ENCODE data around the gene OGDH.

The OGDH gene

GRCh38 chr7:44609829-44610228 is 3.4 kb downstream of the OGDH start:
- TF ChIP-seq CTCF (IDR thresholded peaks at IDR 0.05), result no peak
- peaks cover 36% of the 10 kb centered on the region for H3K36me3 Mint-ChIP-seq (ENCODE audit: low read depth)
- no peaks in the 10 kb centered on the region for H3K9me3 Mint-ChIP-seq
- H3K27ac Mint-ChIP-seq, result no peak overlapping the region
- H3K4me3 Mint-ChIP-seq, result no peak overlapping the region
- no peak for DNase-seq
- H3K27me3 Mint-ChIP-seq (ENCODE audit: low read depth, poor library complexity), result peaks cover 7% of the 10 kb centered on the region
- peaks cover 36% of the 10 kb centered on the region for H3K4me1 Mint-ChIP-seq

DNA sequence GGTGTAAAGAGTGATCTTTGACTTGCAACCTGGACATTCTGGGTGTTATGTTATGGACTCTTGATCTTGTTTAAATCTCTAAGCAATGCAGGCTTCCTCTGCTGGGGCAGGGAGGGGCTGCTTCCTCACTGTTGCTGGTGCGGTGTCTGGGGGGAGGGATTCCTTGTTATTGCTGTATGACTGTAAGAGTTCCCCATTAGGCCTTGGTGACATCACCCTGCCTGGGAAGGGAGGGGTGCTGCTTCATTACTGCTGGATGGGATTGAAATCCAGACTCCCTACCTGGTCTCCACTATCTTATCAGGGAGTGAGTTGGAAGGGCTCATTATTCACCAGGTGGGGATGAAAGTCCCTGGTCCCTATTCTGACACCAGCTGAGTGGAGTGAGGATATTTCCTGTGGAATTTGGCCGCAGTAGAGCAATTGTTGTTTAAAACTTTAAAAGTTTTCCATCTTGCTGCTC is 8.8 kb downstream of the OGDH start:
- Mint-ChIP-seq H3K36me3 (ENCODE audit: low read depth) (peaks cover 28% of the 10 kb centered on the region), H3K27me3 (ENCODE audit: low read depth, poor library complexity) (no peaks in the 10 kb centered on the region), H3K9me3 (no peaks in the 10 kb centered on the region), H3K4me3 (no peak overlapping the region), H3K27ac (peak overlapping the region; percentile 8), H3K4me1 (peaks cover 28% of the 10 kb centered on the region)
- no peak for DNase-seq
- TF ChIP-seq CTCF (IDR thresholded peaks at IDR 0.05), result no peak

- no peaks in the 10 kb centered on the region for H3K9me3 Mint-ChIP-seq
- no peak overlapping the region for H3K4me3 Mint-ChIP-seq
- peaks cover 28% of the 10 kb centered on the region for H3K4me1 Mint-ChIP-seq
- H3K36me3 Mint-ChIP-seq (ENCODE audit: low read depth), result peaks cover 23% of the 10 kb centered on the region
- no peaks in the 10 kb centered on the region for H3K27me3 Mint-ChIP-seq (ENCODE audit: low read depth, poor library complexity)
- no peak overlapping the region for H3K27ac Mint-ChIP-seq
- TF ChIP-seq CTCF (IDR thresholded peaks at IDR 0.05), result no peak
- no peak for DNase-seq
Observed at GRCh38 chr7:44615793-44616192, 9.4 kb downstream of the OGDH start.

DNA sequence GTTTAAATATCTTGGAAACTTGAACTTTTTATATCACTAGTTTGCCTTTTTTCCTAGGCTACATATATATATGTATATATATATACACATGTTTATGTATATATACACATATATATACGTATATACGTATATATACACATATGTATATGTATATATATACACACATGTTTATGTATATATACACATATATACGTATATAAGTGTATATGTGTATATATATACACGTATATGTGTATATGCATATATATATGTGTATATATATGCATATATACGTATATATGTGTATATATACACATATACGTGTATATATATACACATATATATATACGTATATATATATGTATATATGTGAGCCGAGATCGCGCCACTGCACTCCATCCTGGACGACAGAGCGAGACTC is 10.1 kb downstream of the OGDH start:
- Mint-ChIP-seq H3K4me1 (peaks cover 29% of the 10 kb centered on the region), H3K27ac (no peak overlapping the region), H3K9me3 (no peaks in the 10 kb centered on the region), H3K27me3 (ENCODE audit: low read depth, poor library complexity) (no peaks in the 10 kb centered on the region), H3K4me3 (no peak overlapping the region), H3K36me3 (ENCODE audit: low read depth) (peaks cover 23% of the 10 kb centered on the region)
- no peak for DNase-seq
- no peak for TF ChIP-seq CTCF (IDR thresholded peaks at IDR 0.05)

GRCh38 chr7:44617225-44617890 is 10.9 kb downstream of the OGDH start:
- no peaks in the 10 kb centered on the region for H3K9me3 Mint-ChIP-seq
- no peaks in the 10 kb centered on the region for H3K27me3 Mint-ChIP-seq (ENCODE audit: low read depth, poor library complexity)
- DNase-seq, result no peak
- no peak overlapping the region for H3K4me3 Mint-ChIP-seq
- H3K27ac Mint-ChIP-seq, result no peak overlapping the region
- TF ChIP-seq CTCF (IDR thresholded peaks at IDR 0.05), result no peak
- peaks cover 17% of the 10 kb centered on the region for H3K36me3 Mint-ChIP-seq (ENCODE audit: low read depth)
- H3K4me1 Mint-ChIP-seq, result peaks cover 33% of the 10 kb centered on the region

DNA sequence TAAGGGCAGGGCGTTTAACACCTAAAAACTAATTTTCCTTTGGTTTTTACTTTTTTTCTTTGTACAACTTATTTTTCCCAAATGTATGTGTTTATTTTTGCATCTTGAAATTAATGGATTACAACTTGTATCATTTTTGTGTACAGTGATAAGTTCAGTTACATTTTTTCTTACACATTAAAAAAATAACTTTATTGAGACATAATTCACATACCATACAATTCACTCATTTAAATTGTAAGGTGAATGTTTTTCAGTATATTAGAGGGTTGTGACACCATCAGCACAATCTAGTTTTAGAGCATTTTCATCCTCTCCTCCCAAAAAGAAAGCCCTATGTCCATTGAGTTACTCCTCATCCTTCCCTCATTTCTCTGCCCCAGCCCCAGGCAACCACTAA is 11.6 kb downstream of the OGDH start:
- TF ChIP-seq CTCF (IDR thresholded peaks at IDR 0.05), result no peak
- Mint-ChIP-seq H3K36me3 (ENCODE audit: low read depth) (peaks cover 17% of the 10 kb centered on the region), H3K27ac (no peak overlapping the region), H3K4me1 (peaks cover 35% of the 10 kb centered on the region), H3K9me3 (no peaks in the 10 kb centered on the region), H3K4me3 (no peak overlapping the region), H3K27me3 (ENCODE audit: low read depth, poor library complexity) (no peaks in the 10 kb centered on the region)
- DNase-seq, result no peak

Measured in nephron progenitor cell (in vitro differentiated cells).